ENCODE results near the gene SREBF1.

SREBF1 gene

DNA sequence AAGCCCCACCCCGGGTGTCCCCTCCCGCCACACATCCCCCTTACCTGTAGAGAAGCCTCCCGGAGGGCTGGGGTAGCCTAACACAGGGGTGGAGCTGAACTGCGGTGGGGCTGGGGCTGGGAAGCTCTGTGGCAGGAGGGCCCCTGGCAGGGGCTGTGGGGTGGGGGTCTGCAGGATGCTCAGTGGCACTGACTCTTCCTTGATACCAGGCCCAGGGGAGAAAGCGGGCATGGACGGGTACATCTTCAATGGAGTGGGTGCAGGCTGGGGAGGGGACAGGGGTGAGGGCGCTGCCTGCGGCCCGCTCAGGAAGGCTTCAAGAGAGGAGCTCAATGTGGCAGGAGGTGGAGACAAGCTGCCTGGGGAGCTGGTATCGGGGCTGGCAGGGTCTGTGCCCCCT is 16.7 kb downstream of the SREBF1 start:
- TF ChIP-seq, protein P1, sequence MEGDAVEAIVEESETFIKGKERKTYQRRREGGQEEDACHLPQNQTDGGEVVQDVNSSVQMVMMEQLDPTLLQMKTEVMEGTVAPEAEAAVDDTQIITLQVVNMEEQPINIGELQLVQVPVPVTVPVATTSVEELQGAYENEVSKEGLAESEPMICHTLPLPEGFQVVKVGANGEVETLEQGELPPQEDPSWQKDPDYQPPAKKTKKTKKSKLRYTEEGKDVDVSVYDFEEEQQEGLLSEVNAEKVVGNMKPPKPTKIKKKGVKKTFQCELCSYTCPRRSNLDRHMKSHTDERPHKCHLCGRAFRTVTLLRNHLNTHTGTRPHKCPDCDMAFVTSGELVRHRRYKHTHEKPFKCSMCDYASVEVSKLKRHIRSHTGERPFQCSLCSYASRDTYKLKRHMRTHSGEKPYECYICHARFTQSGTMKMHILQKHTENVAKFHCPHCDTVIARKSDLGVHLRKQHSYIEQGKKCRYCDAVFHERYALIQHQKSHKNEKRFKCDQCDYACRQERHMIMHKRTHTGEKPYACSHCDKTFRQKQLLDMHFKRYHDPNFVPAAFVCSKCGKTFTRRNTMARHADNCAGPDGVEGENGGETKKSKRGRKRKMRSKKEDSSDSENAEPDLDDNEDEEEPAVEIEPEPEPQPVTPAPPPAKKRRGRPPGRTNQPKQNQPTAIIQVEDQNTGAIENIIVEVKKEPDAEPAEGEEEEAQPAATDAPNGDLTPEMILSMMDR (IDR thresholded peaks at IDR 0.05; ENCODE audit: low read depth, low read length), result no peak
- no peak for DNase-seq (ENCODE audit: low read depth in 2 of 2)
- peak overlapping the region in 1 of 2 donors; percentile 10 for H3K4me3 ChIP-seq (replicated peaks in 1 of 2; ENCODE audit: low read depth in 2 of 2, low read length in 2 of 2)

DNA sequence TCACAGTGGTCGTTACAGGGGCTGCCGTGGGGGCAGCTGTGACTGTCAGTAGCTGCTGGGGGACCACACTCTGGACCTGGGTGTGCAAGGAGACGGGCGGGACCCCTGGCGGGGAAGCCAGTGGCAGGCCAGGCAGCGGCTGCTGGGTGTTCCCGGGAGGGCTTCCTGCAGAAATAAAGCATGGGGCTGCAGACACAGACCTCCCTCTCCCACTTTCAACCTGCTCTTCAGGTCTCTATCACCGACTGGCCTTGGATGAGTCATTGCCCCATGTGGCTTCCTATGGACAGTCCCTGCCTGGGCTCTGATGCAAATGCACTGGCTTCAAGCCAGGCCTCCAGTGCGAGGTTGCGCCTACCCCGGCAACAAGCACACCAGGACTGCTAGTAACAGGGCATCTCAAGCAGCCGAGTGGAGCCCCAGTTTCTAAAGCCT is 17.2 kb downstream of the SREBF1 start:
- TF ChIP-seq, protein P1 (IDR thresholded peaks at IDR 0.05; ENCODE audit: low read depth, low read length), result no peak
- peak overlapping the region in 1 of 2 donors; percentile 10 for H3K4me3 ChIP-seq (replicated peaks in 1 of 2; ENCODE audit: low read depth in 2 of 2, low read length in 2 of 2)
- DNase-seq (ENCODE audit: low read depth in 2 of 2), result peak; percentile 93 to 96

DNA sequence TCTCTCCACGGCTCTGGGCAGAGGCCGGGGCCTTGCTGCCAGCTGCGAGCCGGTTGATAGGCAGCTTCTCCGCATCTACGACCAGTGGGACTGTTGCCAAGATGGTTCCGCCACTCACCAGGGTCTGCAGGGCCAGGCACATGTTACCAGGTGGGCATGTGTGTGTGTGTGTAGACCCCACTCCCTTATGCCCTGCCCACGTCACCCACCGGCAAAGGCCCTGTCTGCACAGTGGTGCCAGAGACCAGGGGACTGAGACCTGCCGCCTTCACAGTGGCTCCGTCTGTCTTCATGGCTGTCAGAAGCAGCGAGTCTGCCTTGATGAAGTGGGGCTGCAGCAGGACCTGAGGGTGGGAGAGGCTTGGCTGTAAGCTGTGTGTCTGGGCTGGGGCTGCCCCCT is 17.7 kb downstream of the SREBF1 start:
- no peak overlapping the region for H3K4me3 ChIP-seq (replicated peaks in 1 of 2; ENCODE audit: low read depth in 2 of 2, low read length in 2 of 2)
- DNase-seq (ENCODE audit: low read depth in 2 of 2), result no peak
- TF ChIP-seq, protein P1 (IDR thresholded peaks at IDR 0.05; ENCODE audit: low read depth, low read length), result no peak

DNA sequence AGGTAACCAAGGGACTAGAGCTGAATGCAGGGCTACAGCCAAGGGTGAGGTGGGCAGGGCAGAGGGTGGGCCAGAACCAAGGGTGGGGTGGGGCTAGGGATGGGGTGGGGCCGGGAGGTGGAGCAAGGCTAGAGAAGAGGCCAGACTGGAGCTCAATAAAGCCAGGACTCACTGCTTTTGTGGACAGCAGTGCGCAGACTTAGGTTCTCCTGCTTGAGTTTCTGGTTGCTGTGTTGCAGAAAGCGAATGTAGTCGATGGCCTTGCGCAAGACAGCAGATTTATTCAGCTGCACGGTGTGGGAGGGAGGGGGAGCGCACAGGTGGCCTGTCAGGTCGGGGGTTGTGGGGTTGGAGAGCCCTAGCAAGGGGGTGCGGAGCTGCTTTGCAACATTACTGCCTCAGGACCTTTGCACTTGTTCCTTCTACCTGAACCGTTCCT is 18.7 kb downstream of the SREBF1 start:
- TF ChIP-seq, protein P1 (IDR thresholded peaks at IDR 0.05; ENCODE audit: low read depth, low read length), result no peak
- H3K4me3 ChIP-seq (replicated peaks in 1 of 2; ENCODE audit: low read depth in 2 of 2, low read length in 2 of 2), result no peak overlapping the region
- no peak for DNase-seq (ENCODE audit: low read depth in 2 of 2)

DNA sequence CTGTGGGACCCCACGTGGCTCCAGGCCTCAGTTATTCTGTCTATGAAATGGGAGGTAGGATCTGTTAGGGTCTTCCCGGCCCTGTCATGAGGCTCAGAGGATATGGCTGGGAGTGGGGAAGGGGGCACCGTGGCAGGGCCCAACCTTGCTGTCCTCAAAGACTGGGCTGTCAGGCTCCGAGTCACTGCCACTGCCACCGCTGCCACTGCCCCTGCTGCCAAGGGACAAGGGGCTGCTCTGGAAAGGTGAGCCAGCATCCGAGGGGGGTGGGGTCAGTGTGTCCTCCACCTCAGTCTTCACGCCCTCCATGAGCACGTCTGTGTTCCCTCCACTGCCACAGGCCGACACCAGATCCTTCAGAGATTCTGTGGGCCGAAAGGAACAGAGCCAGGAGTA is 19.2 kb downstream of the SREBF1 start:
- no peak for DNase-seq (ENCODE audit: low read depth in 2 of 2)
- H3K4me3 ChIP-seq (replicated peaks in 1 of 2; ENCODE audit: low read depth in 2 of 2, low read length in 2 of 2), result no peak overlapping the region
- TF ChIP-seq, protein P1 (IDR thresholded peaks at IDR 0.05; ENCODE audit: low read depth, low read length), result no peak

DNA sequence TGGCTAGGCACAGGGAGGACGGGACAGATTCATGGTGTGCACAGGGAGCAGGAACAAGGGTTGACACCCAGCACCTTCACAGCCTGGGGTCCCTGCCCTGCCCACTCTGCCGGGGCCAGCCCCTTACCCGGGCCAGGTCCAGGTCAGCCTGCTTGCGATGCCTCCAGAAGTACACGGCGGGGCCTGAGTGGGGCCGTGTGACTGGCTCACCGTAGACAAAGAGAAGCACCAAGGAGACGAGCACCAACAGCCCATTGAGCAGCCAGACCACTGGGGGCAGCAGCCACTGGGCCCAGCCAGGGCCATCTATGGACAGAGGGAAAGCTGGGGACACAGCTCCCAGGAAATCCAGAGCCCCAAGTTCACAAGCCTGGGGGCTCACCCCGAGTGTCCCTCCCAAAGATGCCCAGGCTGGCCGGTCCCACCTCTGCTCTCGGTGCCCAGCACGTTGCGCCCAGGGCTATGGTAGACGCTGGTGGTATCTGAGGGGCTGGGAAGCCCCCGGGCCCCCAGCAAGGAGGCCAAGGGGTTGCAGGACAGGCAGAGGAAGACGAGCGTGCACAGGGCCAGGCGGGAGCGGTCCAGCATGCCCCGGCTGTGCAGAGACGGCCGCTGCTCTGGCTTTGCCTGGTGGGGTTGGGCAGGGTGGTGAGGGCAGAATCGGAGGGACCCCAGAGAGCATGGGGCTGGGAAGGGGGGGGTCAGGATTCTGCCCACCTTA is 19.8 kb downstream of the SREBF1 start:
- TF ChIP-seq, protein P1 (IDR thresholded peaks at IDR 0.05; ENCODE audit: low read depth, low read length), result peak; percentile 4
- no peak for DNase-seq (ENCODE audit: low read depth in 2 of 2)
- H3K4me3 ChIP-seq (replicated peaks in 1 of 2; ENCODE audit: low read depth in 2 of 2, low read length in 2 of 2), result no peak overlapping the region
